Adipose tissue (tissue), 3 donors: Measurements from ENCODE around the gene PTPRE. TPM values are rescaled to one million over a fixed set of nuclear protein-coding genes. Genes with fewer than 3 reads are reported as not detected.

ENCODE experiments used
- H3K27ac ChIP-seq: one replicate; pipeline ENCODE4 v1.5.1; 2013; ENCODE audit warnings: low read depth, low read length
- WGBS, 3 donors: extraction: QIAGEN DNeasy Blood & Tissue Kit; methylation state at CpG; one replicate each; pipeline ENCODE4 v1.1.7; 2013; 5-methylcytosine and 5-hydroxymethylcytosine counted together
- polyA plus RNA-seq, 3 donors: library from polyadenylated mRNA; stranded (reverse); fragments of 200-250 nt; gene quantifications; one replicate each; pipeline ENCODE4 v1.2.3, GENCODE V29; 2013
- donor health status: healthy with polysubstance abuse.
- donor health status: Bipolar disorder and iron deficiency.
- donor health status: healthy.

PTPRE gene
- polyA plus RNA-seq, 3 donors = 1.4 to 16.9 (median 10.8) TPM

GRCh38 chr10:128064970-128065580, 158.2 kb downstream of the PTPRE start:
- 53 to 67% (median 60%) methylated on average over 17 of the region's 17 CpGs for WGBS, 3 donors
- H3K27ac ChIP-seq = no peak overlapping the region

- 85 to 91% (median 89%) methylated on average over 13 of the region's 13 CpGs for WGBS, 3 donors
- no peak overlapping the region for H3K27ac ChIP-seq
Measured at GRCh38 chr10:128065881-128066534, 159.1 kb downstream of the PTPRE start.

- WGBS, 3 donors = 79 to 97% (median 97%) methylated on average over 13 of the region's 13 CpGs
- no peak overlapping the region for H3K27ac ChIP-seq
Measured at GRCh38 chr10:128066870-128067382, 160.0 kb downstream of the PTPRE start.

GRCh38 chr10:128067691-128068397, 160.9 kb downstream of the PTPRE start:
- WGBS, 3 donors = 88 to 92% (median 89%) methylated on average over 21 to 25 of the region's 25 CpGs
- no peak overlapping the region for H3K27ac ChIP-seq

- no peak overlapping the region for H3K27ac ChIP-seq
- 86 to 94% (median 91%) methylated on average over 19 of the region's 19 CpGs for WGBS, 3 donors
Measured at GRCh38 chr10:128068398-128069285, 161.7 kb downstream of the PTPRE start.

- WGBS, 3 donors = 37 to 45% (median 43%) methylated on average over 28 of the region's 28 CpGs
- no peak overlapping the region for H3K27ac ChIP-seq
Measured at GRCh38 chr10:128069351-128070051, 162.6 kb downstream of the PTPRE start.

- WGBS, 3 donors = 75 to 93% (median 92%) methylated on average over 10 of the region's 10 CpGs
Measured at GRCh38 chr10:128070161-128070560, 163.3 kb downstream of the PTPRE start.

GRCh38 chr10:128070721-128071416, 164.0 kb downstream of the PTPRE start:
- no peak overlapping the region for H3K27ac ChIP-seq
- 71 to 91% (median 89%) methylated on average over 17 of the region's 17 CpGs for WGBS, 3 donors

More at GRCh38 chr10:128070161-128070560, 163.3 kb downstream of the PTPRE start:
- H3K27ac ChIP-seq = no peak overlapping the region

GRCh38 chr10:128071417-128071782, 164.5 kb downstream of the PTPRE start:
- no peak overlapping the region for H3K27ac ChIP-seq
- 49 to 76% (median 75%) methylated on average over 9 of the region's 9 CpGs for WGBS, 3 donors

- no peak overlapping the region for H3K27ac ChIP-seq
- 53 to 81% (median 79%) methylated on average over 6 of the region's 6 CpGs for WGBS, 3 donors
Measured at GRCh38 chr10:128072046-128072445, 165.1 kb downstream of the PTPRE start.

GRCh38 chr10:128072941-128073645, 166.2 kb downstream of the PTPRE start:
- 76 to 93% (median 90%) methylated on average over 14 of the region's 14 CpGs for WGBS, 3 donors
- no peak overlapping the region for H3K27ac ChIP-seq

GRCh38 chr10:128073890-128074289, 167.0 kb downstream of the PTPRE start:
- H3K27ac ChIP-seq = no peak overlapping the region
- WGBS, 3 donors = 45 to 78% (median 65%) methylated on average over 2 of the region's 2 CpGs

GRCh38 chr10:128074589-128074988, 167.7 kb downstream of the PTPRE start:
- WGBS, 3 donors = 89 to 97% (median 93%) methylated on average over 5 of the region's 5 CpGs
- H3K27ac ChIP-seq = no peak overlapping the region

GRCh38 chr10:128077155-128077875, 170.4 kb downstream of the PTPRE start:
- 76 to 93% (median 88%) methylated on average over 20 to 21 of the region's 21 CpGs for WGBS, 3 donors
- H3K27ac ChIP-seq = no peak overlapping the region

- no peak overlapping the region for H3K27ac ChIP-seq
- WGBS, 3 donors = 48 to 80% (median 78%) methylated on average over 17 of the region's 17 CpGs
Measured at GRCh38 chr10:128078136-128078969, 171.4 kb downstream of the PTPRE start.
